Measurements from ENCODE around the gene C22orf15.

C22orf15 gene

GRCh38 chr22:23754220-23754919, 8.4 kb upstream of the C22orf15 start, which contains the start of gene VPREB3:
VPREB3 (minus strand) TSS chr22:23754425; CDS start chr22:23754363, 62 bp downstream.
- Histone ChIP-seq H4K8ac (ENCODE audit: low read depth, low read length) (no peak within 1 kb of the TSS), H3K79me2 (ENCODE audit: control insufficient read depth, insufficient read depth, low read length, poor library complexity) (peaks cover 6% of the 10 kb centered on the region), H2AK5ac (ENCODE audit: low read length) (no peak within 1 kb of the TSS), H3K9ac (ENCODE audit: low read length) (no peak within 1 kb of the TSS), H3K4ac (ENCODE audit: low read depth, low read length) (no peak within 1 kb of the TSS), H2AFZ (ENCODE audit: insufficient read depth, low read length, poor library complexity) (no peak within 1 kb of the TSS), H3K4me3 (ENCODE audit: low read depth, low read length) (no peak within 1 kb of the TSS), H3K27me3 (ENCODE audit: insufficient read depth, low read length) (no peaks in the 10 kb centered on the region), H3K18ac (ENCODE audit: low read length) (no peak within 1 kb of the TSS), H3K4me1 (ENCODE audit: control insufficient read depth in 1 of 2, insufficient read depth in 2 of 2, low read length in 2 of 2) (peaks cover 2 to 7% of the 10 kb centered on the region in 2 experiments), H2BK5ac (ENCODE audit: low read depth, low read length, poor library complexity) (no peak within 1 kb of the TSS), H3K9me3 (ENCODE audit: insufficient read depth, low read depth, low read length) (peaks cover 3% of the 10 kb centered on the region), H4K12ac (ENCODE audit: low read depth, low read length) (no peak within 1 kb of the TSS), H4K91ac (ENCODE audit: low read depth, low read length) (no peak within 1 kb of the TSS), H3K27ac (ENCODE audit: low read depth, low read length) (no peak within 1 kb of the TSS), H3K79me1 (ENCODE audit: low read length) (peaks cover 11% of the 10 kb centered on the region), H2BK12ac (ENCODE audit: low read length) (no peak within 1 kb of the TSS), H3K23ac (ENCODE audit: low read length) (no peak within 1 kb of the TSS), H3K4me2 (ENCODE audit: low read length) (no peak within 1 kb of the TSS), H3K36me3 (ENCODE audit: control insufficient read depth in 1 of 2, insufficient read depth in 2 of 2, low read length in 2 of 2) (no peaks in the 10 kb centered on the region), H2BK120ac (ENCODE audit: insufficient read depth, low read length, poor library complexity) (no peak within 1 kb of the TSS), H3K14ac (ENCODE audit: low read length) (no peak within 1 kb of the TSS)
- no CpG with 5 or more reads among the region's 14 CpGs for WGBS (ENCODE audit: extremely low coverage, insufficient coverage, insufficient read length)
- DNase-seq: no peak

DNA sequence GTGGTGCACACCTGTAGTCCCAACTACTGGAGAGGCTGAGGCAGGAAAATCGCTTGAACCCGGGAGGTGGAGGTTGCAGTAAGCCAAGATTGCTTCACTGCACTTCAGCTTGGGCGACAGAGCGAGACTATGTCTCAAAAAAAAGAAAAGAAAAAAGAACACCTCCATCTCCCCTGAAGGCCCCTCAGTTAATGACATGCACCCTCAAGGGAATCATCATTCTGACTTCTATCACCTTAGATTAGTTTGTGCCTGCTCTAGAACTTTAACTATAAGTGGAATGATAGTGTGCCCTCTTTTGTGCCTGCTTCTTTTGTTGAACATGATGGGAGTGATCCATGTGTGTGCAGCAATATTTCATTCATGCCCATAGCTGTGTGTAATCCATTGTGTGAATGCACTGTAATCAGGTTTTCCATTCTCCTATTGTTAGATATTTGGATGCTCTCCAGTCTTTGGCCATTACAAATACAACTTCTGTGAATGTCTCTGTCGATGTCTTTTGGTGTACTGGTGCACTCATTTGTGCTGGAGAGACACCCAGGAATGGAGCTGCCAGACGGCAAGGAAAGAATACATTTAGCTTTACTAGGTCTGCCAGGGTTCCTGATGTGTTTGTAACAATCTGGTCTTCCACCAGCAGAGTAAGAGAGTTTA, 7.7 kb upstream of the C22orf15 start:
- H3K36me3 ChIP-seq (ENCODE audit: control insufficient read depth in 1 of 2, insufficient read depth in 2 of 2, low read length in 2 of 2): no peaks in the 10 kb centered on the region
- no peak overlapping the region for H3K4me2 ChIP-seq (ENCODE audit: low read length)
- no peak for DNase-seq
- H4K8ac ChIP-seq (ENCODE audit: low read depth, low read length): no peak overlapping the region
- no peak overlapping the region for H3K14ac ChIP-seq (ENCODE audit: low read length)
- H3K27me3 ChIP-seq (ENCODE audit: insufficient read depth, low read length): no peaks in the 10 kb centered on the region
- H3K79me2 ChIP-seq (ENCODE audit: control insufficient read depth, insufficient read depth, low read length, poor library complexity): peaks cover 6% of the 10 kb centered on the region
- WGBS (ENCODE audit: extremely low coverage, insufficient coverage, insufficient read length): no CpG with 5 or more reads among the region's 6 CpGs
- no peak overlapping the region for H3K27ac ChIP-seq (ENCODE audit: low read depth, low read length)
- H2AFZ ChIP-seq (ENCODE audit: insufficient read depth, low read length, poor library complexity): no peak overlapping the region
- H2BK5ac ChIP-seq (ENCODE audit: low read depth, low read length, poor library complexity): no peak overlapping the region
- no peak overlapping the region for H3K18ac ChIP-seq (ENCODE audit: low read length)
- H3K4me1 ChIP-seq (ENCODE audit: control insufficient read depth in 1 of 2, insufficient read depth in 2 of 2, low read length in 2 of 2): peaks cover 2 to 6% of the 10 kb centered on the region in 2 experiments
- no peak overlapping the region for H4K91ac ChIP-seq (ENCODE audit: low read depth, low read length)
- H2AK5ac ChIP-seq (ENCODE audit: low read length): no peak overlapping the region
- H2BK120ac ChIP-seq (ENCODE audit: insufficient read depth, low read length, poor library complexity): no peak overlapping the region
- H3K4ac ChIP-seq (ENCODE audit: low read depth, low read length): no peak overlapping the region
- peaks cover 11% of the 10 kb centered on the region for H3K79me1 ChIP-seq (ENCODE audit: low read length)
- H4K12ac ChIP-seq (ENCODE audit: low read depth, low read length): no peak overlapping the region
- H3K9me3 ChIP-seq (ENCODE audit: insufficient read depth, low read depth, low read length): peaks cover 3% of the 10 kb centered on the region
- H3K9ac ChIP-seq (ENCODE audit: low read length): no peak overlapping the region
- no peak overlapping the region for H3K23ac ChIP-seq (ENCODE audit: low read length)
- H2BK12ac ChIP-seq (ENCODE audit: low read length): no peak overlapping the region
- H3K4me3 ChIP-seq (ENCODE audit: low read depth, low read length): no peak overlapping the region

DNA sequence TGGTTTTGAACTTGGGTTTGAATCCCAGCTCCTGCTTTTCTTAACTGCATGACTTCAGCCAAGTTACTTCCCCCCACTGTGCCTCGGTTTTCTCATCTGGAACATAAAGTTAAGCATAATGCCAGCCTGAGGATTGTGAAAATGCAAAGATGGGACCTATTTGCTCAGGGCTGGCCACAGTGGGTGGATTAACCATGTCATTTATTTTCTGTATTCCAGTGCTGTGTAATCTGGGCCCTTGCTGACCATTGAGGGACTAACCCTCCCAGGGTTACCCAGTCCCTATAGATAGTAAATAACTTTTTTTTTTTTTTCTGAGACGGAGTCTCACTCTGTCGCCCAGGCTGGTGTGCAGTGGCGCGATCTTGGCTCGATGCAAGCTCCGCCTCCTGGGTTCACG, 7.1 kb upstream of the C22orf15 start:
- DNase-seq: no peak
- Histone ChIP-seq H3K9me3 (ENCODE audit: insufficient read depth, low read depth, low read length) (peaks cover 3% of the 10 kb centered on the region), H4K91ac (ENCODE audit: low read depth, low read length) (no peak overlapping the region), H3K4me2 (ENCODE audit: low read length) (no peak overlapping the region), H2AK5ac (ENCODE audit: low read length) (no peak overlapping the region), H4K12ac (ENCODE audit: low read depth, low read length) (no peak overlapping the region), H3K36me3 (ENCODE audit: control insufficient read depth in 1 of 2, insufficient read depth in 2 of 2, low read length in 2 of 2) (no peaks in the 10 kb centered on the region), H3K4me1 (ENCODE audit: control insufficient read depth in 1 of 2, insufficient read depth in 2 of 2, low read length in 2 of 2) (peaks cover 0 to 6% of the 10 kb centered on the region in 2 experiments), H2BK120ac (ENCODE audit: insufficient read depth, low read length, poor library complexity) (no peak overlapping the region), H4K8ac (ENCODE audit: low read depth, low read length) (no peak overlapping the region), H3K18ac (ENCODE audit: low read length) (no peak overlapping the region), H3K79me1 (ENCODE audit: low read length) (peaks cover 7% of the 10 kb centered on the region), H3K9ac (ENCODE audit: low read length) (no peak overlapping the region), H3K23ac (ENCODE audit: low read length) (no peak overlapping the region), H3K4ac (ENCODE audit: low read depth, low read length) (no peak overlapping the region), H3K4me3 (ENCODE audit: low read depth, low read length) (no peak overlapping the region), H2AFZ (ENCODE audit: insufficient read depth, low read length, poor library complexity) (no peak overlapping the region), H3K27me3 (ENCODE audit: insufficient read depth, low read length) (no peaks in the 10 kb centered on the region), H3K79me2 (ENCODE audit: control insufficient read depth, insufficient read depth, low read length, poor library complexity) (peaks cover 5% of the 10 kb centered on the region), H3K14ac (ENCODE audit: low read length) (no peak overlapping the region), H2BK12ac (ENCODE audit: low read length) (no peak overlapping the region), H3K27ac (ENCODE audit: low read depth, low read length) (no peak overlapping the region), H2BK5ac (ENCODE audit: low read depth, low read length, poor library complexity) (no peak overlapping the region)
- no CpG with 5 or more reads among the region's 8 CpGs for WGBS (ENCODE audit: extremely low coverage, insufficient coverage, insufficient read length)

DNA sequence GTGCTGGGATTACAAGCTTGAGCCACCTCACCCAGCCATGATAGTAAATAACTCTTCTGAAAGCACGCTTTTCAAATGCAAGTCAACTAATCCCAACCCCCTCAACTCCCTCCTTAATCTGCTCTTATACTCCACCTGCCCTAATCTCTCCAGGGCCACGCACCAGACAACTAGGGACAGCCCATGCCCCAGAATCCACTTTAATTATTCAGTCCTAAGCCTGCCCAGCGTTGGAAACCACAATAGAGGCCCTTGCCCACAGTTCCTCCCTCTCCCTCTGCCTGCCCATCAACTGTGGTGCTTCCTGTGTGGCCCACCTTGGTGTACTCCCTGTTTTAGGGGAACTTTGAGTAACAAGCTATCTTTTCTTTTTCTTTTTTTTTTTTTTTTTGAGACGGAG, 5.9 kb upstream of the C22orf15 start:
- WGBS (ENCODE audit: extremely low coverage, insufficient coverage, insufficient read length): no CpG with 5 or more reads among the region's 4 CpGs
- no peaks in the 10 kb centered on the region for H3K79me1 ChIP-seq (ENCODE audit: low read length)
- H3K4ac ChIP-seq (ENCODE audit: low read depth, low read length): no peak overlapping the region

More for the DNA sequence above, 5.9 kb upstream of the C22orf15 start:
- Histone ChIP-seq H4K8ac (ENCODE audit: low read depth, low read length) (no peak overlapping the region), H3K79me2 (ENCODE audit: control insufficient read depth, insufficient read depth, low read length, poor library complexity) (no peaks in the 10 kb centered on the region), H2BK120ac (ENCODE audit: insufficient read depth, low read length, poor library complexity) (no peak overlapping the region), H3K27ac (ENCODE audit: low read depth, low read length) (no peak overlapping the region), H2AK5ac (ENCODE audit: low read length) (no peak overlapping the region), H2AFZ (ENCODE audit: insufficient read depth, low read length, poor library complexity) (no peak overlapping the region), H3K4me1 (ENCODE audit: control insufficient read depth in 1 of 2, insufficient read depth in 2 of 2, low read length in 2 of 2) (no peaks in the 10 kb centered on the region), H4K12ac (ENCODE audit: low read depth, low read length) (no peak overlapping the region), H2BK12ac (ENCODE audit: low read length) (no peak overlapping the region), H3K36me3 (ENCODE audit: control insufficient read depth in 1 of 2, insufficient read depth in 2 of 2, low read length in 2 of 2) (no peaks in the 10 kb centered on the region), H4K91ac (ENCODE audit: low read depth, low read length) (no peak overlapping the region), H3K9me3 (ENCODE audit: insufficient read depth, low read depth, low read length) (peaks cover 3% of the 10 kb centered on the region), H3K9ac (ENCODE audit: low read length) (no peak overlapping the region), H2BK5ac (ENCODE audit: low read depth, low read length, poor library complexity) (no peak overlapping the region), H3K23ac (ENCODE audit: low read length) (no peak overlapping the region), H3K14ac (ENCODE audit: low read length) (no peak overlapping the region), H3K27me3 (ENCODE audit: insufficient read depth, low read length) (no peaks in the 10 kb centered on the region), H3K4me2 (ENCODE audit: low read length) (no peak overlapping the region), H3K18ac (ENCODE audit: low read length) (no peak overlapping the region), H3K4me3 (ENCODE audit: low read depth, low read length) (no peak overlapping the region)
- DNase-seq: no peak

All from trophoblast cell (in vitro differentiated cells and primary cell).